ENCODE results near the gene RASSF8. TPM values are rescaled to one million over a fixed set of nuclear protein-coding genes. Genes with fewer than 3 reads are reported as not detected.

The RASSF8 gene
- polyA plus RNA-seq, 3 donors = 0.08 to 0.39 TPM; not detected in 1

GRCh38 chr12:26101350-26101734 lies 142.9 kb downstream of the RASSF8 start:
- H3K4me3 ChIP-seq (replicated peaks in 1 of 3; ENCODE audit: low read depth in 2 of 3, low read length in 3 of 3) = no peak overlapping the region
- no peaks in the 10 kb centered on the region for H3K9me3 ChIP-seq (replicated peaks in 1 of 2; ENCODE audit: control insufficient read depth in 1 of 2, insufficient read depth in 1 of 2, low read length in 2 of 2)
- H3K36me3 ChIP-seq (replicated peaks in 1 of 2; ENCODE audit: control insufficient read depth in 1 of 2, insufficient read depth in 2 of 2, low read length in 2 of 2) = no peaks in the 10 kb centered on the region
- Mint-ChIP-seq H3K4me1 (peaks cover 11% of the 10 kb centered on the region), H3K9me3 (no peaks in the 10 kb centered on the region), H3K36me3 (no peaks in the 10 kb centered on the region), H3K4me3 (no peak overlapping the region), H3K27me3 (ENCODE audit: low read depth in 3 of 3) (no peaks in the 10 kb centered on the region), H3K27ac (no peak overlapping the region)
- no peak overlapping the region for H3K27ac ChIP-seq (ENCODE audit: low read depth in 1 of 2, low read length in 2 of 2)
- intact Hi-C loops (cut with micrococcal nuclease) = no loop called here
- H3K4me1 ChIP-seq (ENCODE audit: control insufficient read depth in 1 of 2, insufficient read depth in 2 of 2, low read length in 2 of 2) = peaks cover 0 to 8% of the 10 kb centered on the region in 2 donors
- H4K20me1 ChIP-seq (ENCODE audit: insufficient read depth, low read length) = no peaks in the 10 kb centered on the region
- TF ChIP-seq CTCF (IDR thresholded peaks at IDR 0.05) = no peak
- H3K9ac ChIP-seq (ENCODE audit: insufficient read depth, low read length, poor library complexity, severe bottlenecking) = no peak overlapping the region
- 44% methylated on average over 2 of the region's 3 CpGs for WGBS (ENCODE audit: insufficient coverage)
- H3K79me2 ChIP-seq (ENCODE audit: insufficient read depth, low read length) = no peaks in the 10 kb centered on the region
- DNase-seq = no peak
- no peak overlapping the region for H3K4me2 ChIP-seq (replicated peaks; ENCODE audit: extremely low read depth, low read length, poor library complexity, severe bottlenecking)
- no peaks in the 10 kb centered on the region for H3K27me3 ChIP-seq (ENCODE audit: control insufficient read depth in 2 of 2, insufficient read depth in 2 of 2, low read length in 2 of 2)
- H2AFZ ChIP-seq (ENCODE audit: insufficient read depth, low read depth, low read length, poor library complexity, severe bottlenecking) = no peak overlapping the region

GRCh38 chr12:26101763-26102162 lies 143.3 kb downstream of the RASSF8 start:
- DNase-seq = peak in 1 of 3 donors; percentile 15
- no peaks in the 10 kb centered on the region for H3K36me3 ChIP-seq (replicated peaks in 1 of 2; ENCODE audit: control insufficient read depth in 1 of 2, insufficient read depth in 2 of 2, low read length in 2 of 2)
- Mint-ChIP-seq H3K4me1 (peaks cover 11% of the 10 kb centered on the region), H3K27me3 (ENCODE audit: low read depth in 3 of 3) (no peaks in the 10 kb centered on the region), H3K36me3 (no peaks in the 10 kb centered on the region), H3K4me3 (no peak overlapping the region), H3K9me3 (no peaks in the 10 kb centered on the region), H3K27ac (no peak overlapping the region)
- H3K79me2 ChIP-seq (ENCODE audit: insufficient read depth, low read length) = no peaks in the 10 kb centered on the region
- no peak overlapping the region for H3K27ac ChIP-seq (ENCODE audit: low read depth in 1 of 2, low read length in 2 of 2)
- H3K27me3 ChIP-seq (ENCODE audit: control insufficient read depth in 2 of 2, insufficient read depth in 2 of 2, low read length in 2 of 2) = no peaks in the 10 kb centered on the region
- H3K9me3 ChIP-seq (replicated peaks in 1 of 2; ENCODE audit: control insufficient read depth in 1 of 2, insufficient read depth in 1 of 2, low read length in 2 of 2) = no peaks in the 10 kb centered on the region
- no peak overlapping the region for H3K9ac ChIP-seq (ENCODE audit: insufficient read depth, low read length, poor library complexity, severe bottlenecking)
- H3K4me1 ChIP-seq (ENCODE audit: control insufficient read depth in 1 of 2, insufficient read depth in 2 of 2, low read length in 2 of 2) = peaks cover 0 to 8% of the 10 kb centered on the region in 2 donors
- no peaks in the 10 kb centered on the region for H4K20me1 ChIP-seq (ENCODE audit: insufficient read depth, low read length)
- intact Hi-C loops (cut with micrococcal nuclease) = no loop called here
- H3K4me2 ChIP-seq (replicated peaks; ENCODE audit: extremely low read depth, low read length, poor library complexity, severe bottlenecking) = no peak overlapping the region
- H3K4me3 ChIP-seq (replicated peaks in 1 of 3; ENCODE audit: low read depth in 2 of 3, low read length in 3 of 3) = no peak overlapping the region
- no peak overlapping the region for H2AFZ ChIP-seq (ENCODE audit: insufficient read depth, low read depth, low read length, poor library complexity, severe bottlenecking)
- no CpG with 5 or more reads among the region's 4 CpGs for WGBS (ENCODE audit: insufficient coverage)
- TF ChIP-seq CTCF (IDR thresholded peaks at IDR 0.05) = no peak
